ENCODE data around the gene RSF1. TPM values are rescaled to one million over a fixed set of nuclear protein-coding genes. Genes with fewer than 3 reads are reported as not detected.

The RSF1 gene
- total RNA-seq, 1 donor from 2014 or later = 109 TPM

DNA sequence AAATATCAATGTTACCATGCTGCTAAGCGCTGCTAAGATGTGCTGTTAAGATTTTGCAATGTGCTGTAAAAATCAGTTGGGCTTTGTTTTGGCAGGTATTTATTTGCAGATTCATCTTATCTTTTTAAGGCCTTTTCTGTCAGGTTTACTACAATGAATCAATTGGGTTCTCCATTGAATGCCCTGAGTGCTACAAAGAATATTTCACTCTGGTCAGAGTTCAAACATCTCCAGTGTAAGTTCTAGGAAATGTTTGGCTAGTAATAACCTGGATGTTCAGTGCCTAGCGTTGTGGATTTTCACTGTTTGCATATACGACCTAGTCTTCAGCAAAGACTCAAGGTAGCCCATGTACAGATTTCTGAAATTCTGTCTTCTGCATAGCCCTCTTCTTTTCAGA lies 36.0 kb downstream of the RSF1 start:
- TF ChIP-seq, protein P1, sequence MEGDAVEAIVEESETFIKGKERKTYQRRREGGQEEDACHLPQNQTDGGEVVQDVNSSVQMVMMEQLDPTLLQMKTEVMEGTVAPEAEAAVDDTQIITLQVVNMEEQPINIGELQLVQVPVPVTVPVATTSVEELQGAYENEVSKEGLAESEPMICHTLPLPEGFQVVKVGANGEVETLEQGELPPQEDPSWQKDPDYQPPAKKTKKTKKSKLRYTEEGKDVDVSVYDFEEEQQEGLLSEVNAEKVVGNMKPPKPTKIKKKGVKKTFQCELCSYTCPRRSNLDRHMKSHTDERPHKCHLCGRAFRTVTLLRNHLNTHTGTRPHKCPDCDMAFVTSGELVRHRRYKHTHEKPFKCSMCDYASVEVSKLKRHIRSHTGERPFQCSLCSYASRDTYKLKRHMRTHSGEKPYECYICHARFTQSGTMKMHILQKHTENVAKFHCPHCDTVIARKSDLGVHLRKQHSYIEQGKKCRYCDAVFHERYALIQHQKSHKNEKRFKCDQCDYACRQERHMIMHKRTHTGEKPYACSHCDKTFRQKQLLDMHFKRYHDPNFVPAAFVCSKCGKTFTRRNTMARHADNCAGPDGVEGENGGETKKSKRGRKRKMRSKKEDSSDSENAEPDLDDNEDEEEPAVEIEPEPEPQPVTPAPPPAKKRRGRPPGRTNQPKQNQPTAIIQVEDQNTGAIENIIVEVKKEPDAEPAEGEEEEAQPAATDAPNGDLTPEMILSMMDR (IDR thresholded peaks at IDR 0.05; ENCODE audit: unreplicated experiment) = no peak
- Mint-ChIP-seq H3K27ac (no peak overlapping the region), H3K27me3 (ENCODE audit: low read depth) (no peaks in the 10 kb centered on the region), H3K36me3 (peaks cover 3% of the 10 kb centered on the region), H3K4me3 (no peak overlapping the region), H3K9me3 (no peaks in the 10 kb centered on the region), H3K4me1 (peaks cover 3% of the 10 kb centered on the region)
- no peak for DNase-seq (ENCODE audit: low spot score in 2 of 2, unreplicated experiment in 2 of 2)

DNA sequence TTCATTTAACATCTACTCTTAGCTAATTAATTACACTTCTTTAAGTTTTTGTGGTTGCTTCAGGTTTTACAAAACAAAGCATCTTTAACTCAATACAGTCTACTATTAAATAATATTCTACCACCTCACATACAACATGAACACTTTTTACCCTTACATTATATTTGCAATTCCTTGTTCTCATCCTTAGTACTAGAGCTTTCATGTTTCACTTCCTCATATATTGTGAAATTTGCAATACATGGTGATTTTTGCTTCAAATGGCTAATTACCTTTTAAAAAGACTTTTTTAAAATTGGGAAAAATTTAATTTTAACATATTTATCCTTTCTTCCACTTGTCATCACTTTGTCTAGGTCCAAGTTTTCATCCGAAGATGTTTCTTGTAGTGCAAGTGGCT lies 37.5 kb downstream of the RSF1 start:
- TF ChIP-seq, protein P1 (IDR thresholded peaks at IDR 0.05; ENCODE audit: unreplicated experiment) = no peak
- no peaks in the 10 kb centered on the region for H3K27me3 Mint-ChIP-seq (ENCODE audit: low read depth)
- H3K4me1 Mint-ChIP-seq = peaks cover 8% of the 10 kb centered on the region
- no peak for DNase-seq (ENCODE audit: low spot score in 2 of 2, unreplicated experiment in 2 of 2)
- H3K27ac Mint-ChIP-seq = no peak overlapping the region
- H3K4me3 Mint-ChIP-seq = no peak overlapping the region
- no peaks in the 10 kb centered on the region for H3K9me3 Mint-ChIP-seq
- peaks cover 3% of the 10 kb centered on the region for H3K36me3 Mint-ChIP-seq

DNA sequence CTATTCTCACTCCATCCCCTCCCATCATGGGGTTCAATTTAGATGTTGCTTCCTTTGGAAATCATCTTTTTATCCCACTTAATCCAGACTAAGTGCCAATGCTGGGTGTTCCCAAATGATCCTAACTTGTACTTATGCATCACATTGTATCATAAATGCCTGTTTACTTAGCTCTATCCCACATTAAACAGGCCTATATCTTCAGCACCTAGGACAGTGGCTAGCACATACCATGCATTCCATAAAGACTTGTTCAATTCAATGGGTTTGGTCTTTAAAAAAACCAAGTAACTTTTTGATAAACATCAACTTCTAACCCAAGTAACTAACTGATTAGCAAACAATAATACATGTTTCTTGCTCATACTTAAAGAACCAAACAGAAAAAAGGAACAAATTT lies 40.6 kb downstream of the RSF1 start:
- Mint-ChIP-seq H3K4me3 (no peak overlapping the region), H3K36me3 (peaks cover 3% of the 10 kb centered on the region), H3K27ac (no peak overlapping the region), H3K27me3 (ENCODE audit: low read depth) (no peaks in the 10 kb centered on the region), H3K9me3 (no peaks in the 10 kb centered on the region), H3K4me1 (peaks cover 7% of the 10 kb centered on the region)
- no peak for DNase-seq (ENCODE audit: low spot score in 2 of 2, unreplicated experiment in 2 of 2)
- TF ChIP-seq, protein P1 (IDR thresholded peaks at IDR 0.05; ENCODE audit: unreplicated experiment) = no peak

DNA sequence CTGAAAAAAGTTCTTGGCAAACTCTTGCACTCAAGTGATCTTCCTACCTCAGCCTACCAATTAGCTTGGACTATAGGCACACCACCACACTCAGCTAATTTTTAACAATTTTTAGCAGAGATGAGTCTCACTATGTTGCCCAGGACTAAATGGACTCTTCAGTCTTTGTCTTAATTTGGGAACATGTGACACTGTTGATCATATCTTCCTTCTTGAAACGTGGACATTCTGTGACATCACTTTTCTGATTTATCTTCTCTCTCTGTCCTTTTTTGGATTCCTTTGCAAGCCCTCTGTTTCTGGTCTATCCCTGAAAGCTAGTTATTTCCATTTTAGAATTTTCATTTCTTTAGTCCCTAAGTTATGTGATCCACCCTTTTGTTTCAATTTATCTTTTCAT lies 42.0 kb downstream of the RSF1 start:
- TF ChIP-seq, protein P1 (IDR thresholded peaks at IDR 0.05; ENCODE audit: unreplicated experiment) = no peak
- Mint-ChIP-seq H3K27me3 (ENCODE audit: low read depth) (no peaks in the 10 kb centered on the region), H3K4me3 (no peak overlapping the region), H3K9me3 (no peaks in the 10 kb centered on the region), H3K36me3 (no peaks in the 10 kb centered on the region), H3K4me1 (peaks cover 7% of the 10 kb centered on the region), H3K27ac (no peak overlapping the region)
- no peak for DNase-seq (ENCODE audit: low spot score in 2 of 2, unreplicated experiment in 2 of 2)

DNA sequence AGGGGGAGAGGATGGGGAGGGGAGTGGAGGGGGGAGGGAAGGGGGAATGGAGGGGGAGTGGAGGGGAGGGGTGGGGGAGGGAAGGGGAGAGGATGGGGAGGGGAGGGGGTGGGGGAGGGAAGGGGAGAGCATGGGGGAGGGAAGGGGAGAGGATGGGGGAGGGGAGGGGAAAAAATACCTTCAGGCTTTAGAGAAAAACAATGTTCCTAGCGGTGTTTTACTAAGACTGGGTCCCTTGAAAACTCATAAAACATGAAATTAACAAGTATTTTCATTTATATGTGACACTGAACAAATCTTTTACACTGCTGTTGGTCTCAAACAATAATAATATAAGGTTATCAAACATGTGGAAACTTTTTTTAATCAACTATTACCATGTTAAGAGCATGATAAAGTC lies 42.4 kb downstream of the RSF1 start:
- no peak for DNase-seq (ENCODE audit: low spot score in 2 of 2, unreplicated experiment in 2 of 2)
- TF ChIP-seq, protein P1 (IDR thresholded peaks at IDR 0.05; ENCODE audit: unreplicated experiment) = no peak
- Mint-ChIP-seq H3K27ac (no peak overlapping the region), H3K4me3 (no peak overlapping the region), H3K9me3 (no peaks in the 10 kb centered on the region), H3K36me3 (no peaks in the 10 kb centered on the region), H3K27me3 (ENCODE audit: low read depth) (no peaks in the 10 kb centered on the region), H3K4me1 (peaks cover 7% of the 10 kb centered on the region)

DNA sequence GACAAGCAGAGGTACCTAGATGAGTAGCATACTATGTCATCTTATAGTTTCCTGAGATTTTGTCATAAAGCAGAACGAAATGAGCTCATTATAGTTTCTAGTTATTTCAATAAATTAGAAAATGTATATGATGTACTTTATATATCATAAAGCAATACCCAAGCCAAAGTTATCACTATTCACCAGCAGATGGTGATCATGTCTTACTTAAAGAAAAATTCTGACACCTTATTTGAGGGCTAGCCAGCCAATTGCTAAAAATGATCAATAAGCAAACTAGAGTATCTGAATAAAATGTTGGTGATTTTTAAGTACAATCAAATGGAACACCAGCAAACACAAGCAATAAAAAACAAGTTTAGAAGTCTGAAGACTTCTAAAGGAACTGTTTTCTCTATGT lies 44.1 kb downstream of the RSF1 start:
- Mint-ChIP-seq H3K36me3 (no peaks in the 10 kb centered on the region), H3K27ac (no peak overlapping the region), H3K9me3 (no peaks in the 10 kb centered on the region), H3K4me3 (no peak overlapping the region), H3K4me1 (peaks cover 8% of the 10 kb centered on the region), H3K27me3 (ENCODE audit: low read depth) (no peaks in the 10 kb centered on the region)
- TF ChIP-seq, protein P1 (IDR thresholded peaks at IDR 0.05; ENCODE audit: unreplicated experiment) = peak; percentile 40
- no peak for DNase-seq (ENCODE audit: low spot score in 2 of 2, unreplicated experiment in 2 of 2)

All from mesothelial cell of epicardium (in vitro differentiated cells).